ENCODE results near the gene ROR2. TPM values are rescaled to one million over a fixed set of nuclear protein-coding genes. Genes with fewer than 3 reads are reported as not detected.

The ROR2 gene
- total RNA-seq, 2 donors from 2014 or later, result 0.21 to 0.68 TPM

DNA sequence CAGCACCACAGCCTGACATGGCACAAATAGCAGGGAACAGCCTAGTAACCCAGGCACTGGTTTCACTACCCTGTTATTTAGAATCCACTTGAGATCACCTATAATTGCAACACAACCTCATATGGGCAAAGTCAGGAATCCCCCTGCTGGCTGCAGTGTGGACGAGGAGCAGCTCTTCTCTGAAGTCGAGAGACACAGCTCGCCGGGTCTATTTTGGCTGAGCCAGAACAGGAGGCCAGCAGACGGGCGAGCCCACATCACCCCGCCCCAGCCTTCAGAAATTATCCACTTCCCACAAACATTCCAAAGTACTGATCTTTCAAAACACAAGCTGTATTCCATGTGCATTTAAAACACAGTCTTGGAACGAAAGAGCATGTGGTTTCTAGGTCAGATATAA lies 179.0 kb downstream of the ROR2 start:
- ATAC-seq (ENCODE audit: insufficient number of reproducible peaks, low FRiP score, low read depth), result no peak
- no peaks in the 10 kb centered on the region for H3K9me3 ChIP-seq
- H3K4me3 ChIP-seq, result no peak overlapping the region
- H3K27me3 ChIP-seq (replicated peaks; ENCODE audit: insufficient read depth), result no peaks in the 10 kb centered on the region
- TF ChIP-seq, protein P1, sequence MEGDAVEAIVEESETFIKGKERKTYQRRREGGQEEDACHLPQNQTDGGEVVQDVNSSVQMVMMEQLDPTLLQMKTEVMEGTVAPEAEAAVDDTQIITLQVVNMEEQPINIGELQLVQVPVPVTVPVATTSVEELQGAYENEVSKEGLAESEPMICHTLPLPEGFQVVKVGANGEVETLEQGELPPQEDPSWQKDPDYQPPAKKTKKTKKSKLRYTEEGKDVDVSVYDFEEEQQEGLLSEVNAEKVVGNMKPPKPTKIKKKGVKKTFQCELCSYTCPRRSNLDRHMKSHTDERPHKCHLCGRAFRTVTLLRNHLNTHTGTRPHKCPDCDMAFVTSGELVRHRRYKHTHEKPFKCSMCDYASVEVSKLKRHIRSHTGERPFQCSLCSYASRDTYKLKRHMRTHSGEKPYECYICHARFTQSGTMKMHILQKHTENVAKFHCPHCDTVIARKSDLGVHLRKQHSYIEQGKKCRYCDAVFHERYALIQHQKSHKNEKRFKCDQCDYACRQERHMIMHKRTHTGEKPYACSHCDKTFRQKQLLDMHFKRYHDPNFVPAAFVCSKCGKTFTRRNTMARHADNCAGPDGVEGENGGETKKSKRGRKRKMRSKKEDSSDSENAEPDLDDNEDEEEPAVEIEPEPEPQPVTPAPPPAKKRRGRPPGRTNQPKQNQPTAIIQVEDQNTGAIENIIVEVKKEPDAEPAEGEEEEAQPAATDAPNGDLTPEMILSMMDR (IDR thresholded peaks at IDR 0.05), result no peak
- no peak for DNase-seq (ENCODE audit: low spot score)
- no peaks in the 10 kb centered on the region for H3K4me1 ChIP-seq (ENCODE audit: control insufficient read depth in 1 of 2, low read depth in 2 of 2)
- H3K27ac ChIP-seq, result no peak overlapping the region
- H3K36me3 ChIP-seq, result no peaks in the 10 kb centered on the region

DNA sequence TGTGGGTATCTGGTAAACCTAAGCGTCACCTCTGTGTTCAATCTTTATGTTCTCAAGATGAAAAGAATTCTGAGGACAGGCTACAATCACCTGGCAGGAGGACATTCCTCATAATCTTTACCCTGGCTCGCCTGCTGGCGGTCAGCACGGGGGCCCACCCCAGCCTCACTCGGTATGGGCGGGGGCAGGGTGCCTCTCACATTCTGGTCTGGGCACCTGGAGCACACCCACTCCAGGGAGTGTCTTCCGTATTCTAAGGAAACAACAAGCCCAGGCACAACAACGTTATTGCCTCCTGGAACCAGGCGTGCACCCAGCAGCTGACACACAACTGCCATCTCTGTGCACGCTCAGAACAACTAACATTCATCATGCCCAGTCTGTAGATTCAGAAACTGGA lies 179.8 kb downstream of the ROR2 start:
- Histone ChIP-seq H3K27ac (no peak overlapping the region), H3K36me3 (no peaks in the 10 kb centered on the region), H3K4me3 (no peak overlapping the region), H3K27me3 (replicated peaks; ENCODE audit: insufficient read depth) (no peaks in the 10 kb centered on the region), H3K4me1 (ENCODE audit: control insufficient read depth in 1 of 2, low read depth in 2 of 2) (no peaks in the 10 kb centered on the region), H3K9me3 (no peaks in the 10 kb centered on the region)
- TF ChIP-seq, protein P1 (IDR thresholded peaks at IDR 0.05), result no peak
- ATAC-seq (ENCODE audit: insufficient number of reproducible peaks, low FRiP score, low read depth) (no peak), DNase-seq (ENCODE audit: low spot score) (no peak)

DNA sequence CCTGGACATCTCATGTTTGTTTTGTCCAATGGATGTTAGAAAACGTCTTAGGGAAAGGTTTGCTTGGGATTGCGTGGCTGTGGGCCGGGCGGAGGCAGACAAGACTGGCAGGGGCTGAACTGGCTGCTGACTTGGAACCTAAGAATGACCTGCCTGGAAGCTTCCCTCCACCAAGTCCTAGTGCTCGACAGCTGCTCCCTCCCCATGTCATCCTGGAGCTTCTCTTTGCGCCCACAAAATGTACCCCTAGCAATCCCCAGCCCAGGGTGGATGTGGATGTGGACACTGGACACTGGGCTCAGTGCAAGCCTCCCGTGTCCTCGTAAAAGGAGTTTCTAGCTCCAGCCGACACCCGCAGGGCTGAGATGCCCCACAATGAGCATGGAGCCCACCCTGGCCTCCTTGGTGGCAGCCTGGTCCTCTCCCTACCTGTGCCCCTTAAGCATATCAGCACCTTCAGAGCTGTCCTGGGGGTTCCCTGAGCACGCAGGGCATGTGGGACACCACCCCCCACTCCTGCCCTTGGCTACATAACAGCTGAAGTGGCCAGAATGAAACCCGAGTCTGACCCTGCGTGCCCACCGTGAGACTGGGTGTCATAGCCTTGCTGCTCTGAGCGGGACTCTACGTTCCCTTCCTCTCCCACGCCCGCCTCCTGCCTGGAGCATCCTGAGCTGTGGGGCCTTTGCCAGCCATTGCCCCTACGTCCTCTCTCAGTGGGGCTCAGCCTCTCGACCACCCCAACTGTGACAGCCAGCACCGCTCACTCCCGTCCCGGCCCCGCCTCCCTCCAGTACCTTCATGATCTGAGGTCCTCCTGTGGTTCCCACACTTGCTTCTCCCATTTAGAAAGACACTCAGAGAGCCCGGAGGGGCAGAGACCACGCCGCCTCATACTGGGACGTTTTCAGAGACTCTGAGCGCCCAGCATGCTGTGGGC lies 180.8 kb downstream of the ROR2 start:
- Histone ChIP-seq H3K27me3 (replicated peaks; ENCODE audit: insufficient read depth) (no peaks in the 10 kb centered on the region), H3K9me3 (no peaks in the 10 kb centered on the region), H3K4me3 (no peak overlapping the region), H3K27ac (no peak overlapping the region), H3K4me1 (ENCODE audit: control insufficient read depth in 1 of 2, low read depth in 2 of 2) (no peaks in the 10 kb centered on the region), H3K36me3 (no peaks in the 10 kb centered on the region)
- TF ChIP-seq, protein P1 (IDR thresholded peaks at IDR 0.05), result no peak
- ATAC-seq (ENCODE audit: insufficient number of reproducible peaks, low FRiP score, low read depth), result no peak
- DNase-seq (ENCODE audit: low spot score), result no peak

DNA sequence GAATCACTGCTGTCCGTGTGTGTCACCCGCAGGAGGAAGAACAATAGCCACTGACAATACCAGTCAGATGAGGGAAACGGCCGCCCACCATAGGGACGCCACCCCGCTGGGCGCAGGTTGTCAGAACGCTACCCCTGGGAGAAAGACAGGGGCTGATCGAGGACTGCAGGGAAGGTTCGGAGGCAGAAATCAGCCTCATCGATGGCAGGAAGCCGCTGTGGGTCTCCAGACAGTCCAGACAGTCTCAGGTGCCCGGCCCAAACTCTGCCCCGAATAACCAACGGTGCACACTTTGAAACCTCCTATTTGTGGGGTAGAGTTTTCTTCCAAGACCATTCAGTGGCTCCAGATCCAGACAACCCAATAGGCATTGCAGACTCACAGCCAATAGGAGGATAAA lies 181.5 kb downstream of the ROR2 start:
- no peak for DNase-seq (ENCODE audit: low spot score)
- no peak for ATAC-seq (ENCODE audit: insufficient number of reproducible peaks, low FRiP score, low read depth)
- Histone ChIP-seq H3K4me3 (no peak overlapping the region), H3K27ac (no peak overlapping the region), H3K27me3 (replicated peaks; ENCODE audit: insufficient read depth) (no peaks in the 10 kb centered on the region), H3K36me3 (no peaks in the 10 kb centered on the region), H3K9me3 (no peaks in the 10 kb centered on the region), H3K4me1 (ENCODE audit: control insufficient read depth in 1 of 2, low read depth in 2 of 2) (no peaks in the 10 kb centered on the region)
- TF ChIP-seq, protein P1 (IDR thresholded peaks at IDR 0.05), result no peak

DNA sequence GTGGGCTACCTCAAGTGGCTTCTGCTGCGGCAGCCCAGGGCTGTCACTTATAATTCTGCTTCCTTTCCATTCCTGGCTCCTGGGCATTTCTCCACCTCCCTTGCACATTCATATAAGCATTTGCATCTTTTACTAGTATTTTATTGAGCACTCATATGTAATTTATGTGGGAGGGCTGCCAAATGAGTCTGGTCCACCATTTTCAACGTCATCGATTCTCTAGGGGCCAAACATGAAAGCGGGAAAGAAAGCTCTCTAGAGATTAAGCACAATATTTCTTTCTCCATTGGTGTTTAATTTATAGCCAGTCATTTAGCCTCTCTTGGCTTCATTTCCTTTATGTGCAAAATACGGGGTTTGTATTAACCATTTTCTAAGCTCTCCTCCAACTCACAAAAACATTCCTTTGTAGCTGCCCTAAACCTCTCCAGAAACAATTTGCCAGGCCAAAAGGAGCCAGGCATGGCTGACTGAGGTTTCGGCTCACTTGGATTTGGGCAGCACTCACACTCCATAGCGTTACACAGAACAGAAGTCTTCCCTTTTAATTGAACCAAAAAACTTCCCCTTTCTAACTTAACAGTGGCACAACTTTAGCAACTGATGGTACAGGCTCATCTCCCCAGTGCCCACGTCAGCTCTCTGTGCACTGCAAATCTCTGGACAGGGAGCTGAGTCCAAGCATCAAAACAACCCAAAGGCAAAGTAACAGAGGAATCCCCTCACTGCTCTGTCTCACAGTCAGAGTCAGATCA lies 183.5 kb downstream of the ROR2 start:
- Histone ChIP-seq H3K36me3 (no peaks in the 10 kb centered on the region), H3K4me3 (no peak overlapping the region), H3K4me1 (ENCODE audit: control insufficient read depth in 1 of 2, low read depth in 2 of 2) (no peaks in the 10 kb centered on the region), H3K9me3 (no peaks in the 10 kb centered on the region), H3K27me3 (replicated peaks; ENCODE audit: insufficient read depth) (no peaks in the 10 kb centered on the region), H3K27ac (no peak overlapping the region)
- DNase-seq (ENCODE audit: low spot score), result no peak
- TF ChIP-seq, protein P1 (IDR thresholded peaks at IDR 0.05), result no peak
- no peak for ATAC-seq (ENCODE audit: insufficient number of reproducible peaks, low FRiP score, low read depth)

All from thoracic aorta (tissue), 2 donors.